Sigmoid colon (tissue), 4 donors: ENCODE results near the gene TNIK.

Experiments used
- EP300 ChIP-seq, 4 donors: sonication (generic); formaldehyde crosslinking; IDR thresholded peaks; one replicate each; pipeline ENCODE4 v1.6.1; 2017; ENCODE audit warnings: antibody characterized with exemption in 4 of 4
- POLR2A ChIP-seq, 2 donors: fragments of 450-650 bp; IDR thresholded peaks; one replicate each; pipeline ENCODE4 v1.6.1; 2016; ENCODE audit warnings: antibody characterized with exemption in 2 of 2, mild to moderate bottlenecking in 2 of 2, moderate library complexity in 2 of 2
- TF ChIP-seq, protein P1 (sequence below), 4 experiments: fragments of 450-650 bp in 3 of 4; fragments of 200-600 bp in 1 of 4; IDR thresholded peaks; one replicate each; pipeline ENCODE4 v1.5.1; 2016 to 2019; ENCODE audit warnings: antibody characterized with exemption in 4 of 4, mild to moderate bottlenecking in 3 of 4, moderate library complexity in 2 of 4

DNA sequence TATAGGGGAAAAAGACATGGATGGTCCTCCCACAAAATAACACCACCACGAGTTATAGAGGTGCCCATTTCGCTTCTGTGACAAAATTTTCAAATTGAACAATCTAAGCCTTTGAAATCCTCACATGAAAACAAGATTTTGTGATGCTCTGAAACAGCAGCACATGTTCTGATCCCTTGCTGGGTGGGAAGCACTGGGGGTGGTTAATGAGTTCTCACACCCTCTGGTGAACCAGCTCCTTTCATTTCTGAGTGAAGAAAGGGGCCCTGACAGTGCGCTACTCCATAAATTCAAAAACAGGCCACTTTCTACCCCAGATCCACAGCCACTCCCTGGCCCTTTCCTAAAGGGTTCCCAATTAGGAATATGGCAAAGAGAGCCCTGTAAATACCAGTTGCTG, 129.3 kb downstream of the TNIK start:
- TF ChIP-seq, protein P1, sequence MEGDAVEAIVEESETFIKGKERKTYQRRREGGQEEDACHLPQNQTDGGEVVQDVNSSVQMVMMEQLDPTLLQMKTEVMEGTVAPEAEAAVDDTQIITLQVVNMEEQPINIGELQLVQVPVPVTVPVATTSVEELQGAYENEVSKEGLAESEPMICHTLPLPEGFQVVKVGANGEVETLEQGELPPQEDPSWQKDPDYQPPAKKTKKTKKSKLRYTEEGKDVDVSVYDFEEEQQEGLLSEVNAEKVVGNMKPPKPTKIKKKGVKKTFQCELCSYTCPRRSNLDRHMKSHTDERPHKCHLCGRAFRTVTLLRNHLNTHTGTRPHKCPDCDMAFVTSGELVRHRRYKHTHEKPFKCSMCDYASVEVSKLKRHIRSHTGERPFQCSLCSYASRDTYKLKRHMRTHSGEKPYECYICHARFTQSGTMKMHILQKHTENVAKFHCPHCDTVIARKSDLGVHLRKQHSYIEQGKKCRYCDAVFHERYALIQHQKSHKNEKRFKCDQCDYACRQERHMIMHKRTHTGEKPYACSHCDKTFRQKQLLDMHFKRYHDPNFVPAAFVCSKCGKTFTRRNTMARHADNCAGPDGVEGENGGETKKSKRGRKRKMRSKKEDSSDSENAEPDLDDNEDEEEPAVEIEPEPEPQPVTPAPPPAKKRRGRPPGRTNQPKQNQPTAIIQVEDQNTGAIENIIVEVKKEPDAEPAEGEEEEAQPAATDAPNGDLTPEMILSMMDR (IDR thresholded peaks at IDR 0.05) = no peak
- TF ChIP-seq EP300 (IDR thresholded peaks at IDR 0.05) = no peak
- no peak for TF ChIP-seq POLR2A (IDR thresholded peaks at IDR 0.05)
